Measurements from ENCODE around the gene FADD.
"Not testable (repeated sequence)": the region's sequence is repeated elsewhere in the genome, so short reads cannot be mapped to it uniquely, and the experiment has no call there.

FADD gene

DNA sequence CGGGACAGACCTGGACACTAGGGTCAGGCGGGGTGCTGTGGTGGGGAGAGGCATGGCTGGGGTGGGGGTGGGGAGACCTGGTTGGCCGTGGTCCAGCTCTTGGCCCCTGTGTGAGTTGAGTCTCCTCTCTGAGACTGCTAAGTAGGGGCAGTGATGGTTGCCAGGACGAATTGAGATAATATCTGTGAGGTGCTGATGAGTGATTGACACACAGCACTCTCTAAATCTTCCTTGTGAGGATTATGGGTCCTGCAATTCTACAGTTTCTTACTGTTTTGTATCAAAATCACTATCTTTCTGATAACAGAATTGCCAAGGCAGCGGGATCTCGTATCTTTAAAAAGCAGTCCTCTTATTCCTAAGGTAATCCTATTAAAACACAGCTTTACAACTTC, 3.9 kb downstream of the FADD start:
- TF ChIP-seq, protein P1, sequence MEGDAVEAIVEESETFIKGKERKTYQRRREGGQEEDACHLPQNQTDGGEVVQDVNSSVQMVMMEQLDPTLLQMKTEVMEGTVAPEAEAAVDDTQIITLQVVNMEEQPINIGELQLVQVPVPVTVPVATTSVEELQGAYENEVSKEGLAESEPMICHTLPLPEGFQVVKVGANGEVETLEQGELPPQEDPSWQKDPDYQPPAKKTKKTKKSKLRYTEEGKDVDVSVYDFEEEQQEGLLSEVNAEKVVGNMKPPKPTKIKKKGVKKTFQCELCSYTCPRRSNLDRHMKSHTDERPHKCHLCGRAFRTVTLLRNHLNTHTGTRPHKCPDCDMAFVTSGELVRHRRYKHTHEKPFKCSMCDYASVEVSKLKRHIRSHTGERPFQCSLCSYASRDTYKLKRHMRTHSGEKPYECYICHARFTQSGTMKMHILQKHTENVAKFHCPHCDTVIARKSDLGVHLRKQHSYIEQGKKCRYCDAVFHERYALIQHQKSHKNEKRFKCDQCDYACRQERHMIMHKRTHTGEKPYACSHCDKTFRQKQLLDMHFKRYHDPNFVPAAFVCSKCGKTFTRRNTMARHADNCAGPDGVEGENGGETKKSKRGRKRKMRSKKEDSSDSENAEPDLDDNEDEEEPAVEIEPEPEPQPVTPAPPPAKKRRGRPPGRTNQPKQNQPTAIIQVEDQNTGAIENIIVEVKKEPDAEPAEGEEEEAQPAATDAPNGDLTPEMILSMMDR (conservative IDR thresholded peaks at IDR 0.05), result no peak
- no peak for TF ChIP-seq ZFX (IDR thresholded peaks at IDR 0.05)
- H3K27ac ChIP-seq, result no peak overlapping the region

DNA sequence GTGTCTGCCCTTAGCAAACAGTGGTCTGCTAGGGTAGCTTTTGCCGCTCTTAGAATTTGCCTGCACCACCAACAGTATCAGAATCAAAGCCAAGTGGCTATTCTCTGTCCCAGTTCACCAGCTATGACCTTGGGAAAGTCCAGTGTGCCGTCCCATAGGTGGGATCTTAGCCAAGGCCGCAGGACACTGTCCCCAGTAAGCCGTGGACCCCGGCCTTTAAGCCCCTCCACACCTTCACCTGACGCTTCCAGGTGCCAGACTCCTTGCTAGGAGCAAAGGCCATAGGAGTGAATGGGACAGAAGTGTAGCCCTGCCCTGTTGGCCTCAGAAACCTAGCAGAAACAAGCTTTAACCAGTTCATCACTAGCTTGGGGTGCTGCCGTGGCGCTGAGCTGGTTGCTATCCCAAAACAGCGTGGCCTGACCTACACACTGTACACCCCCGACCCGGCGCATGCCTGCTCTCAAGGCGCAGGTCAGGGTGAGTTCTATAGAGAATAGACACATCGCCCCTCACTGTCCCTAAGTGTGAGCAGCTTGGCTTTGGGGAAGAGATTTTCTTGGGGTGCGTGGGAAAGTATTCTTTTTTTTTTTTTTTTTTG, 4.5 kb downstream of the FADD start:
- no peak for TF ChIP-seq ZFX (IDR thresholded peaks at IDR 0.05)
- TF ChIP-seq, protein P1 (conservative IDR thresholded peaks at IDR 0.05), result no peak
- H3K27ac ChIP-seq, result no peak overlapping the region

GRCh38 chr11:70209391-70209912, 6.4 kb downstream of the FADD start:
- TF ChIP-seq ZFX (IDR thresholded peaks at IDR 0.05), result no peak
- TF ChIP-seq, protein P1 (conservative IDR thresholded peaks at IDR 0.05), result no peak
- no peak overlapping the region for H3K27ac ChIP-seq

- no peak overlapping the region for H3K27ac ChIP-seq
- TF ChIP-seq, protein P1 (conservative IDR thresholded peaks at IDR 0.05), result no peak
- no peak for TF ChIP-seq ZFX (IDR thresholded peaks at IDR 0.05)
These were observed 7.0 kb downstream of the FADD start for GRCh38 chr11:70210051-70210501.

GRCh38 chr11:70210530-70210929, 7.4 kb downstream of the FADD start:
- no peak for TF ChIP-seq ZFX (IDR thresholded peaks at IDR 0.05)
- TF ChIP-seq, protein P1 (conservative IDR thresholded peaks at IDR 0.05), result no peak
- no peak overlapping the region for H3K27ac ChIP-seq

GRCh38 chr11:70212227-70212811, 9.2 kb downstream of the FADD start:
- no peak overlapping the region for H3K27ac ChIP-seq

GRCh38 chr11:70217388-70217787, 14.3 kb downstream of the FADD start:
- H3K27ac ChIP-seq, result not testable (repeated sequence)

More at GRCh38 chr11:70212227-70212811, 9.2 kb downstream of the FADD start:
- TF ChIP-seq, protein P1 (conservative IDR thresholded peaks at IDR 0.05), result no peak
- no peak for TF ChIP-seq ZFX (IDR thresholded peaks at IDR 0.05)

GRCh38 chr11:70218076-70218475, 15.0 kb downstream of the FADD start:
- H3K27ac ChIP-seq, result not testable (repeated sequence)

All from C4-2B (cell line).